ENCODE results near the gene INPP5D.

DNA sequence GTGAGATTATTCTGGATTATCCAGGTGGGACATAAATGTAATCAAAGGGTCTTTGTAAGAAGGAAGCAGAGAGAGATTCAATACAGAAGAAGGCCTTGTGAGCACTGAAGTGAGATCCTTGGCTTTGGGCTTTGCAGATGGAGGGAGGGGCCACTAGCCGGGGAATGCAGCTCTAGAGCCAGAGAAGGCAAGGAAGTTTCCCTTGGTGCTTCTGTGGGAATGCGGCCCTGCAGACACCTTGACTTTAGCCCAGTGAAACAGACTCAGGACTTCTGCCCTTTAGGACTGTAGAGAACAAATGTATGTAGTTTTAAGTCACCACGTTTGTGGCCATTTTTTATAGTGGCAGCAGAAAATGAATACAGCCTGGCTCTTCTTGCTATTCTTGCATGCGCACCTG is 19.6 kb upstream of the INPP5D start:
- no peak for TF ChIP-seq JUN (CRISPR knock-in tag; IDR thresholded peaks at IDR 0.05)
- TF ChIP-seq GTF2F1 (IDR thresholded peaks at IDR 0.05; ENCODE audit: low read length) = no peak
- no peak for TF ChIP-seq NFRKB (IDR thresholded peaks at IDR 0.05)
